GM19397 (cell line): ENCODE results near the gene OFD1.
A peak's percentile ranks its signal among the peaks of the same experiment; 100 is the strongest.
"Not testable (repeated sequence)": the region's sequence is repeated elsewhere in the genome, so short reads cannot be mapped to it uniquely, and the experiment has no call there.

ENCODE experiments used
- ATAC-seq: cut with Tn5 transposase; IDR thresholded peaks from one replicate; pipeline ENCODE4 v1.9.1; 2021; ENCODE audit warnings: mild to moderate bottlenecking, moderate library complexity; ENCODE audit not compliant: unreplicated experiment

OFD1 gene

GRCh38 chrX:13700380-13700779, 34.2 kb upstream of the OFD1 start:
- no peak for ATAC-seq

GRCh38 chrX:13702111-13702789, 32.3 kb upstream of the OFD1 start:
- ATAC-seq = no peak

GRCh38 chrX:13703135-13703534, 31.4 kb upstream of the OFD1 start:
- no peak for ATAC-seq

- no peak for ATAC-seq
These were observed 31.0 kb upstream of the OFD1 start for GRCh38 chrX:13703589-13703988.

- ATAC-seq = no peak
These were observed 23.4 kb upstream of the OFD1 start for GRCh38 chrX:13711141-13711540.

- no peak for ATAC-seq
These were observed 18.1 kb upstream of the OFD1 start for GRCh38 chrX:13716455-13716854.

- ATAC-seq = no peak
These were observed 17.6 kb upstream of the OFD1 start for GRCh38 chrX:13716905-13717304.

- no peak for ATAC-seq
These were observed 16.7 kb upstream of the OFD1 start for GRCh38 chrX:13717700-13718472.

GRCh38 chrX:13719192-13719856, 15.2 kb upstream of the OFD1 start:
- ATAC-seq = no peak

GRCh38 chrX:13721371-13721770, 13.2 kb upstream of the OFD1 start:
- ATAC-seq = no peak

GRCh38 chrX:13721819-13722519, 12.6 kb upstream of the OFD1 start:
- no peak for ATAC-seq

- ATAC-seq = not testable (repeated sequence)
These were observed 9.7 kb upstream of the OFD1 start for GRCh38 chrX:13724878-13725277.

GRCh38 chrX:13726583-13726982, 8.0 kb upstream of the OFD1 start:
- ATAC-seq = not testable (repeated sequence)

- not testable (repeated sequence) for ATAC-seq
These were observed 4.0 kb upstream of the OFD1 start for GRCh38 chrX:13730523-13730922.

GRCh38 chrX:13732246-13733067, 2.1 kb upstream of the OFD1 start:
- no peak for ATAC-seq

- ATAC-seq = no peak
These were observed 1.0 kb upstream of the OFD1 start for GRCh38 chrX:13733506-13733905.

GRCh38 chrX:13741695-13742094, 7.1 kb downstream of the OFD1 start:
- ATAC-seq = no peak

- ATAC-seq = peak; percentile 89
These were observed 8.0 kb downstream of the OFD1 start for GRCh38 chrX:13742397-13743176.

- ATAC-seq = no peak
These were observed 13.3 kb downstream of the OFD1 start for GRCh38 chrX:13747836-13748235.

- ATAC-seq = no peak
These were observed 13.9 kb downstream of the OFD1 start for GRCh38 chrX:13748486-13748885.
